SH-SY5Y (cell line): Measurements from ENCODE around the gene OSBPL2.

Experiments used
- GATA2 ChIP-seq: IDR thresholded peaks from 2 replicates; pipeline ENCODE4 v1.6.1; 2011; ENCODE audit warnings: mild to moderate bottlenecking, low read depth, low read length
- GATA3 ChIP-seq: IDR thresholded peaks from 2 replicates; pipeline ENCODE4 v1.6.1; 2011; ENCODE audit warnings: low read depth, mild to moderate bottlenecking, low read length, moderate library complexity

- no peak for TF ChIP-seq GATA2
- no peak for TF ChIP-seq GATA3
Measured at GRCh38 chr20:62201173-62202082, 36.9 kb upstream of the OSBPL2 start.
